Upper lobe of left lung (tissue), 6 donors: ENCODE data around the gene BBS1. TPM values are rescaled to one million over a fixed set of nuclear protein-coding genes. Genes with fewer than 3 reads are reported as not detected.
"Not testable (repeated sequence)": the region's sequence is repeated elsewhere in the genome, so short reads cannot be mapped to it uniquely, and the experiment has no call there.

Experiments
- ATAC-seq, 2 donors: fragments of 200-7000 bp; cut with Tn5 transposase; one replicate each; pipeline ENCODE4 v1.9.1; 2022; ENCODE audit warnings: mild to moderate bottlenecking in 2 of 2, moderate library complexity in 2 of 2; ENCODE audit not compliant: low FRiP score in 2 of 2
- DNase-seq, 2 donors: peaks; one replicate each; pipeline ENCODE4 v3.0.0-alpha.2; 2019 to 2020
- H3K27ac ChIP-seq, 4 donors: fragments of 200-600 bp; sonication (generic); one replicate each; pipeline ENCODE4 v1.5.1; 2016 to 2019
- H3K27me3 ChIP-seq, 4 donors: fragments of 200-600 bp; sonication (generic); one replicate each; pipeline ENCODE4 v1.5.1; 2017 to 2019
- H3K36me3 ChIP-seq, 4 donors: fragments of 200-600 bp; sonication (generic); one replicate each; pipeline ENCODE4 v1.5.1; 2016 to 2019
- H3K4me1 ChIP-seq, 4 donors: fragments of 200-600 bp; sonication (generic); one replicate each; pipeline ENCODE4 v1.5.1; 2018 to 2019
- H3K4me3 ChIP-seq, 4 donors: fragments of 200-600 bp; sonication (generic); one replicate each; pipeline ENCODE4 v1.5.1; 2017 to 2019; ENCODE audit warnings: mild to moderate bottlenecking in 2 of 4, moderate library complexity in 1 of 4
- H3K9me3 ChIP-seq, 4 donors: fragments of 200-600 bp; sonication (generic); one replicate each; pipeline ENCODE4 v1.5.1; 2018 to 2019
- EP300 ChIP-seq, 4 donors: sonication (generic); formaldehyde crosslinking; IDR thresholded peaks; one replicate each; pipeline ENCODE4 v1.5.1; 2017; ENCODE audit warnings: antibody characterized with exemption in 4 of 4, control low read depth in 2 of 4
- POLR2A ChIP-seq, 4 donors: fragments of 450-650 bp; IDR thresholded peaks; one replicate each; pipeline ENCODE4 v1.5.1; 2016 to 2017; ENCODE audit warnings: antibody characterized with exemption in 4 of 4, mild to moderate bottlenecking in 2 of 4
- POLR2AphosphoS5 ChIP-seq, 2 donors: sonication (generic); formaldehyde crosslinking; IDR thresholded peaks; one replicate each; pipeline ENCODE4 v1.5.1; 2017; ENCODE audit warnings: antibody characterized with exemption in 2 of 2
- WGBS, 2 donors: methylation state at CpG; one replicate each; pipeline ENCODE4 v1.1.5; 2017 to 2018; 5-methylcytosine and 5-hydroxymethylcytosine counted together
- total RNA-seq, 6 donors: library from RNA; depleted of rRNA in 4 of 6; stranded (reverse); fragments of >200 nt in 4 of 6; gene quantifications; one replicate each; pipeline versions ENCODE4 v1.1.0 to v1.2.1, GENCODE V29; 2016 to 2021
- TF ChIP-seq, protein P1 (sequence below), 6 experiments: fragments of 450-650 bp in 4 of 6; fragments of 200-600 bp in 2 of 6; sonication (generic) in 2 of 6; IDR thresholded peaks; one replicate each; pipeline ENCODE4 v1.5.1; 2016 to 2019; ENCODE audit warnings: antibody characterized with exemption in 6 of 6
- donor health status: DM: no; HTN: no; CAD: no; lungs with moderate emphysema.
- donor health status: DM: no; HTN: yes; CAD: no; lungs with severe emphysema.

Gene BBS1
- total RNA-seq, 6 donors from 2014 or later, result 26.0 to 145 (median 44.8) TPM

DNA sequence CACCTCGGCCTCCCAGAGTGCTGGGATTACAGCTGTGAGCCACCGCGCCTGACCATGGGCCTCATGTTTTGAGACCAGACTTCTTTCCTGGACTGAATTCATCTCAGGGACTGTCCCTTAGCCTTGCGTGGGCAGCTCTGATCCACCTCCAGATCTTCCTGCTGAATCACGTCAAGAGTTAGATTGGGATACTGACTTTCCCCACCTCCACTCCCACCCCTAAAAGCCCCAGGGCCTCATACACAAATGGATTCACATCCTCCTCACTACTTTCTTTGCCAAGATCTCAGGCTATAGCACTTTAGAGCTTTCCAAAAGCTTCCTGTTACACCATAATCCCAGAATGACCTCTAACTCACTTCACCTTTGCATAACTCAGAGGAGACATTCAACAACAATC is 70.4 kb downstream of the BBS1 start:
- DNase-seq (no peak), ATAC-seq (no peak)
- H3K4me1 ChIP-seq, result peaks cover 3 to 8% (median 5%) of the 10 kb centered on the region in 4 donors
- TF ChIP-seq, protein P1, sequence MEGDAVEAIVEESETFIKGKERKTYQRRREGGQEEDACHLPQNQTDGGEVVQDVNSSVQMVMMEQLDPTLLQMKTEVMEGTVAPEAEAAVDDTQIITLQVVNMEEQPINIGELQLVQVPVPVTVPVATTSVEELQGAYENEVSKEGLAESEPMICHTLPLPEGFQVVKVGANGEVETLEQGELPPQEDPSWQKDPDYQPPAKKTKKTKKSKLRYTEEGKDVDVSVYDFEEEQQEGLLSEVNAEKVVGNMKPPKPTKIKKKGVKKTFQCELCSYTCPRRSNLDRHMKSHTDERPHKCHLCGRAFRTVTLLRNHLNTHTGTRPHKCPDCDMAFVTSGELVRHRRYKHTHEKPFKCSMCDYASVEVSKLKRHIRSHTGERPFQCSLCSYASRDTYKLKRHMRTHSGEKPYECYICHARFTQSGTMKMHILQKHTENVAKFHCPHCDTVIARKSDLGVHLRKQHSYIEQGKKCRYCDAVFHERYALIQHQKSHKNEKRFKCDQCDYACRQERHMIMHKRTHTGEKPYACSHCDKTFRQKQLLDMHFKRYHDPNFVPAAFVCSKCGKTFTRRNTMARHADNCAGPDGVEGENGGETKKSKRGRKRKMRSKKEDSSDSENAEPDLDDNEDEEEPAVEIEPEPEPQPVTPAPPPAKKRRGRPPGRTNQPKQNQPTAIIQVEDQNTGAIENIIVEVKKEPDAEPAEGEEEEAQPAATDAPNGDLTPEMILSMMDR (IDR thresholded peaks at IDR 0.05), result no peak
- H3K27me3 ChIP-seq, result no peaks in the 10 kb centered on the region
- no peak overlapping the region for H3K27ac ChIP-seq
- H3K4me3 ChIP-seq, result no peak overlapping the region
- WGBS, 2 donors, result 83 to 90% methylated on average over 5 of the region's 5 CpGs
- H3K9me3 ChIP-seq, result no peaks in the 10 kb centered on the region
- no peaks in the 10 kb centered on the region for H3K36me3 ChIP-seq

DNA sequence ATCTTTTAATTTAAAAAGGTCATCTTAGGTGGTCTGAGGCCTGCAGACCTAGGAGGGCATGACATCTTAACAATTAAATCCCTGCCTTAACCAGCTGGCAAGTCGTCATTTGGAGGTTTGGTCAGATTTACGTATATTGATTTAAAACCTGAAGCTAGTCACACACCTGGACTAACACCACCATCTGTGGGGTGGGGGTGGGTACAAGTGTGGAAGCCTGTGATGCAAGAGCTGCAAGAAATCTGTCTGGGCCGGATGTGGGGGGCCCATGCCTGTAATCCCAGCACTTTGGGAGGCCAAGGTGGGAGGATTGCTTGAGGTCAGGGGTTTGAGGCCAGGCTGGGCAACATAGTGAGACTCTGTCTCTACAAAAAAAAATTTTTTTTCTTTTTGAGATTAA is 70.8 kb downstream of the BBS1 start:
- H3K4me3 ChIP-seq, result no peak overlapping the region
- no peaks in the 10 kb centered on the region for H3K27me3 ChIP-seq
- DNase-seq (no peak), ATAC-seq (no peak)
- no peaks in the 10 kb centered on the region for H3K9me3 ChIP-seq
- no peaks in the 10 kb centered on the region for H3K36me3 ChIP-seq
- WGBS, 2 donors, result 74 to 75% methylated on average over 3 of the region's 3 CpGs
- H3K4me1 ChIP-seq, result peaks cover 3 to 8% (median 5%) of the 10 kb centered on the region in 4 donors
- TF ChIP-seq EP300 (IDR thresholded peaks at IDR 0.05) (no peak), POLR2A (IDR thresholded peaks at IDR 0.05) (no peak), POLR2AphosphoS5 (IDR thresholded peaks at IDR 0.05) (no peak)
- TF ChIP-seq, protein P1 (IDR thresholded peaks at IDR 0.05), result no peak
- no peak overlapping the region for H3K27ac ChIP-seq

DNA sequence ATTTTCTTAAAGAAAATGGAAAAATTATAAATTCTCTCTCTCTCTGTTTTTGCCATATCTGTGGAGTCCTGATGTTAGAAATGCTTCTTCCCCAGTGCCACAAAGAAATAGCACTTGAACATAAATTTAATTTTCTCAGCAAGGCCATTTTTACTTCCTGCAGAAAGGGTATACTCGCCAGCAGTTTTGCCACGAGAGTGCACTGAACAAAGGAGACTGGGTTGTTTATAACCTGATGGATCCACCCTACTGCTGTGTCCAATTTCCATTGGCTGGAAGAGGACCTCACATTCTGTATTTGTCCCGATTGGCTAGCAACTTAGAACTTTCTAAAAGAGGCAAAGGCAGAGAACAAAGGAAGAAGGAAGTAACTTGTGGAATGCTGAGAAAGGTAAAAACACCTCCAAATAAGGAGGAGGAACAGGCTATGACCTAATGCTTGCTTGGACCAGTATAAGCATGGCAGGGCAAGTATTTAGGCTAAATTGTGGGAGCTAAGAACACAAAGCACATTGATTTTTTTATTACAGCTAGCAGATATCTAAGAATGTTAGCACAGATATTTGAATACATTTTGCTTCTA is 72.2 kb downstream of the BBS1 start:
- H3K9me3 ChIP-seq, ATAC-seq, H3K36me3 ChIP-seq, H3K27ac ChIP-seq, H3K4me1 ChIP-seq, H3K27me3 ChIP-seq, H3K4me3 ChIP-seq, DNase-seq: not testable (repeated sequence)
- 83 to 91% methylated on average over 3 of the region's 3 CpGs for WGBS, 2 donors

Other genes starting within 250 kb of the BBS1 start
- 100 to 1,000 TPM in 5 of 6 donors, 10 to 100 TPM in 1; 34.6 to 173 (median 122) TPM for gene RAB1B, start 242.0 kb upstream of the BBS1 start, total RNA-seq
- 1 to 10 TPM in 4 of 6 donors, not detected in 2; 1.4 to 2.0 (median 1.6) TPM for gene CNIH2, start 232.5 kb upstream of the BBS1 start, total RNA-seq
- gene YIF1A, start 221.5 kb upstream of the BBS1 start, total RNA-seq, result 100 to 1,000 TPM in 1 of 6 donors, 10 to 100 TPM in 5; 25.1 to 107 (median 68.2) TPM
- 1 to 10 TPM in 1 of 6 donors, under 1 TPM in 1, not detected in 4; 0.29 to 1.9 TPM for gene TMEM151A, start 218.7 kb upstream of the BBS1 start, total RNA-seq
- gene CD248, start 193.6 kb upstream of the BBS1 start, total RNA-seq, result 10 to 100 TPM in 2 of 6 donors, 1 to 10 TPM in 3, under 1 TPM in 1; 0.59 to 85.6 (median 6.5) TPM
- gene RIN1, start 174.2 kb upstream of the BBS1 start, total RNA-seq, result 10 to 100 TPM in 1 of 6 donors, 1 to 10 TPM in 5; 5.2 to 19.0 (median 8.9) TPM
- 10 to 100 TPM; 34.8 to 63.8 (median 37.1) TPM for gene BRMS1, start 165.5 kb upstream of the BBS1 start, total RNA-seq
- 10 to 100 TPM; 15.7 to 48.9 (median 27.4) TPM for gene B4GAT1, start 163.0 kb upstream of the BBS1 start, total RNA-seq
- 10 to 100 TPM in 5 of 6 donors, 1 to 10 TPM in 1; 8.3 to 20.5 (median 13.1) TPM for gene SLC29A2, start 138.9 kb upstream of the BBS1 start, total RNA-seq
- gene NPAS4, start 89.6 kb upstream of the BBS1 start, total RNA-seq, result not detected
- gene MRPL11, start 71.8 kb upstream of the BBS1 start, total RNA-seq, result 10 to 100 TPM; 25.3 to 44.8 (median 33.0) TPM
- gene PELI3, start 43.7 kb upstream of the BBS1 start, total RNA-seq, result 10 to 100 TPM; 14.9 to 19.6 (median 16.9) TPM
- gene DPP3, start 30.2 kb upstream of the BBS1 start, total RNA-seq, result 10 to 100 TPM; 19.3 to 79.6 (median 44.9) TPM
- gene ZDHHC24, start 35.4 kb downstream of the BBS1 start, total RNA-seq, result 10 to 100 TPM; 12.4 to 24.8 (median 14.1) TPM
- gene ACTN3, start 36.3 kb downstream of the BBS1 start, total RNA-seq, result under 1 TPM in 1 of 6 donors, not detected in 5; 0.24 TPM
- 10 to 100 TPM; 28.5 to 81.7 (median 40.3) TPM for gene CTSF, start 58.0 kb downstream of the BBS1 start, total RNA-seq
- gene CCDC87, start 82.4 kb downstream of the BBS1 start, total RNA-seq, result 1 to 10 TPM in 1 of 6 donors, under 1 TPM in 4, not detected in 1; 0.20 to 4.2 (median 0.44) TPM
- gene CCS, start 82.5 kb downstream of the BBS1 start, total RNA-seq, result 10 to 100 TPM; 24.3 to 82.8 (median 34.0) TPM
- 100 to 1,000 TPM in 1 of 6 donors, 10 to 100 TPM in 5; 45.7 to 114 (median 73.1) TPM for gene RBM14, start 106.0 kb downstream of the BBS1 start, total RNA-seq
- gene RBM4, start 128.1 kb downstream of the BBS1 start, total RNA-seq, result 100 to 1,000 TPM in 2 of 6 donors, 10 to 100 TPM in 4; 62.4 to 103 (median 90.2) TPM
- gene RBM4B, start 167.3 kb downstream of the BBS1 start, total RNA-seq, result 10 to 100 TPM in 4 of 6 donors, 1 to 10 TPM in 2; 7.3 to 27.2 (median 13.9) TPM
- gene SPTBN2, start 218.6 kb downstream of the BBS1 start, total RNA-seq, result 10 to 100 TPM in 5 of 6 donors, 1 to 10 TPM in 1; 9.3 to 45.1 (median 21.1) TPM